Spleen (tissue), 11 donors: Measurements from ENCODE around the gene MAN1C1. TPM values are rescaled to one million over a fixed set of nuclear protein-coding genes. Genes with fewer than 3 reads are reported as not detected.
"Not testable (repeated sequence)": the region's sequence is repeated elsewhere in the genome, so short reads cannot be mapped to it uniquely, and the experiment has no call there.

Source experiments
- DNase-seq: peaks from one replicate; pipeline ENCODE4 v3.0.0-alpha.2; 2020
- H3K27ac ChIP-seq, 8 donors: fragments of 200-600 bp; sonication (generic) in 7 of 8; 1 replicate in 4 of 8; 2 replicates in 4 of 8; pipeline versions ENCODE4 v1.5.0 to v1.8.0; 2016 to 2021; ENCODE audit warnings: inconsistent platforms in 4 of 8, mild to moderate bottlenecking in 4 of 8, moderate library complexity in 1 of 8
- H3K27me3 ChIP-seq, 7 donors: fragments of 200-600 bp; sonication (generic) in 6 of 7; replicated peaks in 1 of 7; 1 replicate in 4 of 7; 2 replicates in 3 of 7; pipeline versions ENCODE4 v1.5.0 to v1.8.0; 2016 to 2021; ENCODE audit warnings: inconsistent platforms in 3 of 7, mild to moderate bottlenecking in 1 of 7
- H3K36me3 ChIP-seq, 6 donors: fragments of 200-600 bp; sonication (generic) in 5 of 6; 1 replicate in 4 of 6; 2 replicates in 2 of 6; pipeline versions ENCODE4 v1.5.0 to v1.8.0; 2016 to 2021; ENCODE audit warnings: inconsistent platforms in 2 of 6
- H3K4me1 ChIP-seq, 6 donors: fragments of 200-600 bp; sonication (generic) in 5 of 6; 1 replicate in 3 of 6; 2 replicates in 3 of 6; pipeline versions ENCODE4 v1.5.0 to v1.8.0; 2016 to 2021; ENCODE audit warnings: inconsistent platforms in 3 of 6
- H3K4me3 ChIP-seq, 8 donors: fragments of 200-600 bp; sonication (generic) in 7 of 8; 1 replicate in 4 of 8; 2 replicates in 4 of 8; pipeline versions ENCODE4 v1.5.0 to v1.8.0; 2016 to 2021; ENCODE audit warnings: inconsistent platforms in 4 of 8, mild to moderate bottlenecking in 4 of 8, moderate library complexity in 2 of 8
- H3K9me3 ChIP-seq, 8 donors: fragments of 200-600 bp; sonication (generic) in 7 of 8; 1 replicate in 4 of 8; 2 replicates in 4 of 8; pipeline versions ENCODE4 v1.5.0 to v1.8.0; 2016 to 2021; ENCODE audit warnings: inconsistent platforms in 4 of 8
- CTCF ChIP-seq, 11 experiments: fragments of 200-600 bp in 7 of 11; fragments of 450-650 bp in 4 of 11; sonication (generic) in 4 of 11; IDR thresholded peaks in 8 of 11; conservative IDR thresholded peaks in 3 of 11; 1 replicate in 7 of 11; 2 replicates in 4 of 11; pipeline versions ENCODE4 v1.4.0 to v1.8.0; 2016 to 2021; ENCODE audit warnings: antibody characterized with exemption in 11 of 11, inconsistent platforms in 4 of 11, mild to moderate bottlenecking in 1 of 11
- POLR2A ChIP-seq, 3 donors: fragments of 450-650 bp; IDR thresholded peaks; one replicate each; pipeline ENCODE4 v1.5.1; 2017; ENCODE audit warnings: antibody characterized with exemption in 3 of 3, mild to moderate bottlenecking in 1 of 3
- POLR2AphosphoS5 ChIP-seq, 3 donors: sonication (generic); formaldehyde crosslinking; IDR thresholded peaks; one replicate each; pipeline ENCODE4 v1.5.1; 2017; ENCODE audit warnings: antibody characterized with exemption in 3 of 3
- WGBS, 5 donors: extraction: QIAGEN DNeasy Blood & Tissue Kit in 3 of 5; methylation state at CpG; one replicate each; pipeline versions ENCODE4 v1.1.5 to v1.1.7; 2013 to 2018; 5-methylcytosine and 5-hydroxymethylcytosine counted together
- intact Hi-C: fragments of 100-400 bp; cut with DNase I; formaldehyde crosslinking; loops from one replicate; pipeline ENCODE4 v1.15.0; 2023; ENCODE audit warnings: low total_unique reads
- polyA plus RNA-seq, 3 donors: library from polyadenylated mRNA; stranded (reverse); fragments of 200-250 nt; gene quantifications; one replicate each; pipeline ENCODE4 v1.2.1, GENCODE V29; 2013
- total RNA-seq, 7 donors: library from RNA; depleted of rRNA in 3 of 7; stranded (reverse); fragments of >200 nt in 3 of 7; fragmentation: NEBNext Ultra II Directional in 4 of 7; extraction: Animal tissue kit (Norgen Biotek cat#: 25700) in 4 of 7; gene quantifications; one replicate each; pipeline versions ENCODE4 v1.1.0 to v1.2.1, GENCODE V29; 2016 to 2021
- donor health status: healthy with polysubstance abuse.
- donor health status: DM: no; HTN: no; CAD: no; lungs with moderate emphysema.
- donor health status: DM: no; HTN: no; CAD: no.
- donor health status: Bipolar disorder and iron deficiency.
- donor health status: healthy.
- donor health status: DM: no; HTN: no; CAD: no.
- donor health status: DM: yes; HTN: yes; CAD: no.

Gene MAN1C1
- total and polyA plus RNA-seq, 10 donors, result 4.6 to 54.3 (median 41.1) TPM

- peaks cover 9 to 64% (median 39%) of the 10 kb centered on the region in 6 donors for H3K4me1 ChIP-seq
- peak overlapping the region in 3 of 8 donors; percentile 80 to 86 (median 83) for H3K27ac ChIP-seq
- no peaks in the 10 kb centered on the region for H3K36me3 ChIP-seq
- TF ChIP-seq POLR2A (IDR thresholded peaks at IDR 0.05) (no peak), CTCF (IDR thresholded peaks at IDR 0.05 in 8 of 11, conservative IDR thresholded peaks at IDR 0.05 in 3 of 11) (no peak), POLR2AphosphoS5 (IDR thresholded peaks at IDR 0.05) (no peak)
- DNase-seq, result no peak
- H3K9me3 ChIP-seq, result peaks cover 0 to under 1% (median 0%) of the 10 kb centered on the region in 8 donors
- no peak overlapping the region for H3K4me3 ChIP-seq
- WGBS, 5 donors, result 79 to 91% (median 87%) methylated on average over 4 of the region's 4 CpGs
- peaks cover 0 to 29% (median 0%) of the 10 kb centered on the region in 7 donors for H3K27me3 ChIP-seq
- intact Hi-C loops, result no loop called here
Observed at GRCh38 chr1:25629836-25630235, 13.2 kb downstream of the MAN1C1 start.

GRCh38 chr1:25631750-25632485 lies 15.3 kb downstream of the MAN1C1 start:
- intact Hi-C loops, result no loop called here
- H3K4me1 ChIP-seq, result peaks cover 9 to 64% (median 40%) of the 10 kb centered on the region in 6 donors
- TF ChIP-seq CTCF (IDR thresholded peaks at IDR 0.05 in 8 of 11, conservative IDR thresholded peaks at IDR 0.05 in 3 of 11) (no peak), POLR2AphosphoS5 (IDR thresholded peaks at IDR 0.05) (peak in 2 of 3 donors; percentile 56 to 60), POLR2A (IDR thresholded peaks at IDR 0.05) (peak in 1 of 3 donors; percentile 32)
- H3K4me3 ChIP-seq, result peak overlapping the region in 7 of 8 donors; percentile 7 to 60 (median 21)
- 42 to 55% (median 46%) methylated on average over 11 of the region's 11 CpGs for WGBS, 5 donors
- DNase-seq, result no peak
- H3K27ac ChIP-seq, result peak overlapping the region; percentile 64 to 86 (median 79)
- peaks cover 0 to 14% (median 0%) of the 10 kb centered on the region in 6 donors for H3K36me3 ChIP-seq
- peaks cover 0 to 21% (median 16%) of the 10 kb centered on the region in 8 donors for H3K9me3 ChIP-seq
- H3K27me3 ChIP-seq, result peaks cover 0 to 29% (median 0%) of the 10 kb centered on the region in 7 donors

- peaks cover 9 to 55% (median 37%) of the 10 kb centered on the region in 6 donors for H3K4me1 ChIP-seq
- intact Hi-C loops, result no loop called here
- 56 to 87% (median 67%) methylated on average over 2 of the region's 2 CpGs for WGBS, 5 donors
- H3K27ac ChIP-seq, result peak overlapping the region in 3 of 8 donors; percentile 2 to 86 (median 13)
- H3K4me3 ChIP-seq, result no peak overlapping the region
- H3K9me3 ChIP-seq, result peaks cover 0 to 37% (median 29%) of the 10 kb centered on the region in 8 donors
- peaks cover 0 to 14% (median 0%) of the 10 kb centered on the region in 6 donors for H3K36me3 ChIP-seq
- TF ChIP-seq POLR2A (IDR thresholded peaks at IDR 0.05) (no peak), POLR2AphosphoS5 (IDR thresholded peaks at IDR 0.05) (no peak), CTCF (IDR thresholded peaks at IDR 0.05 in 8 of 11, conservative IDR thresholded peaks at IDR 0.05 in 3 of 11) (no peak)
- no peak for DNase-seq
- peaks cover 0 to 15% (median 0%) of the 10 kb centered on the region in 7 donors for H3K27me3 ChIP-seq
Observed at GRCh38 chr1:25634066-25634465, 17.5 kb downstream of the MAN1C1 start.

GRCh38 chr1:25634896-25635295 lies 18.3 kb downstream of the MAN1C1 start:
- intact Hi-C loops, result no loop called here
- Histone ChIP-seq H3K27ac (no peak overlapping the region), H3K4me1 (peaks cover 9 to 48% (median 32%) of the 10 kb centered on the region in 6 donors), H3K4me3 (no peak overlapping the region), H3K27me3 (peaks cover 0 to 15% (median 0%) of the 10 kb centered on the region in 7 donors), H3K36me3 (peaks cover 0 to 14% (median 0%) of the 10 kb centered on the region in 6 donors), H3K9me3 (peaks cover 0 to 42% (median 33%) of the 10 kb centered on the region in 8 donors)
- DNase-seq, result no peak
- WGBS, 5 donors, result 84 to 92% (median 90%) methylated on average over 2 of the region's 2 CpGs
- TF ChIP-seq POLR2A (IDR thresholded peaks at IDR 0.05) (no peak), POLR2AphosphoS5 (IDR thresholded peaks at IDR 0.05) (no peak), CTCF (IDR thresholded peaks at IDR 0.05 in 8 of 11, conservative IDR thresholded peaks at IDR 0.05 in 3 of 11) (no peak)

GRCh38 chr1:25636141-25636540 lies 19.6 kb downstream of the MAN1C1 start:
- H3K27ac ChIP-seq, DNase-seq, intact Hi-C loops, H3K4me3 ChIP-seq: not testable (repeated sequence)
- peaks cover 4 to 39% (median 24%) of the 10 kb centered on the region in 6 donors for H3K4me1 ChIP-seq
- peaks cover 0 to 14% (median 0%) of the 10 kb centered on the region in 6 donors for H3K36me3 ChIP-seq
- WGBS, 5 donors, result 94 to 95% (median 95%) methylated on average over 7 of the region's 7 CpGs
- H3K9me3 ChIP-seq, result peaks cover 0 to 42% (median 33%) of the 10 kb centered on the region in 8 donors
- peaks cover 0 to 11% (median 0%) of the 10 kb centered on the region in 7 donors for H3K27me3 ChIP-seq
